B cell (primary cell): ENCODE results near the gene KRT24. TPM values are rescaled to one million over a fixed set of nuclear protein-coding genes. Genes with fewer than 3 reads are reported as not detected.

Experiments
- ATAC-seq: fragments of 200-7000 bp; cut with Tn5 transposase; one replicate; pipeline ENCODE4 v1.10.0; 2021; ENCODE audit warnings: low read depth, mild to moderate bottlenecking, moderate number of reproducible peaks, moderate library complexity
- CTCF ChIA-PET: fragments of 350-600 bp; sonication (Branson Sonifier 250); formaldehyde crosslinking; loops from one replicate; lab custom pipeline; 2021; ENCODE audit warnings: antibody characterized with exemption, inconsistent platforms; lab: Charles Lee
- POLR2A ChIA-PET: fragments of 350-600 bp; sonication (Branson Sonifier 250); formaldehyde crosslinking; loops from one replicate; lab custom pipeline; 2021; ENCODE audit warnings: antibody characterized with exemption; lab: Charles Lee
- DNase-seq: peaks from one replicate; pipeline ENCODE4 v3.0.0; 2013
- H2AFZ ChIP-seq: 2 replicates; pipeline ENCODE4 v1.6.1; 2012; ENCODE audit warnings: mild to moderate bottlenecking, low read depth, low read length; ENCODE audit not compliant: insufficient read depth, poor library complexity, severe bottlenecking
- H3K27ac ChIP-seq, 2 donors: 1 replicate in 1 of 2; 2 replicates in 1 of 2; pipeline ENCODE4 v1.5.1; 2012 to 2013; ENCODE audit warnings: low read length in 2 of 2, mild to moderate bottlenecking in 2 of 2, moderate library complexity in 1 of 2
- H3K27me3 ChIP-seq, 4 experiments: fragments of 200-600 bp in 1 of 4; sonication (generic) in 1 of 4; replicated peaks in 1 of 4; 1 replicate in 2 of 4; 2 replicates in 2 of 4; pipeline versions ENCODE4 v1.6.1 to v1.7.0; 2013 to 2016; ENCODE audit warnings: low read length in 3 of 4, mild to moderate bottlenecking in 2 of 4, mixed read lengths in 1 of 4, moderate library complexity in 1 of 4; ENCODE audit not compliant: insufficient read depth in 4 of 4, control insufficient read depth in 3 of 4; ENCODE audit errors: control extremely low read depth in 1 of 4
- H3K36me3 ChIP-seq, 2 experiments: replicated peaks in 1 of 2; 1 replicate in 1 of 2; 2 replicates in 1 of 2; pipeline versions ENCODE4 v1.6.1 to v1.7.1; 2013; ENCODE audit warnings: low read length in 1 of 2; ENCODE audit not compliant: insufficient read depth in 2 of 2, control insufficient read depth in 1 of 2; ENCODE audit errors: control extremely low read depth in 1 of 2, extremely low read depth in 1 of 2
- H3K4me1 ChIP-seq, 2 donors: fragments of 200-600 bp in 1 of 2; sonication (generic) in 1 of 2; 1 replicate in 1 of 2; 2 replicates in 1 of 2; pipeline versions ENCODE4 v1.5.1 to v1.6.1; 2013 to 2017; ENCODE audit warnings: low read length in 2 of 2; ENCODE audit not compliant: control insufficient read depth in 2 of 2, insufficient read depth in 2 of 2
- H3K4me2 ChIP-seq: replicated peaks from 2 replicates; pipeline ENCODE3; 2012; ENCODE audit warnings: mild to moderate bottlenecking, low read depth, low read length; ENCODE audit not compliant: poor library complexity, severe bottlenecking
- H3K4me3 ChIP-seq, 5 experiments: fragments of 200-600 bp in 1 of 5; sonication (generic) in 1 of 5; 1 replicate in 3 of 5; 2 replicates in 2 of 5; pipeline versions ENCODE4 v1.5.1 to v1.7.0; 2011 to 2016; ENCODE audit warnings: low read length in 4 of 5, mild to moderate bottlenecking in 4 of 5, low read depth in 2 of 5, control low read depth in 1 of 5, moderate library complexity in 1 of 5; ENCODE audit not compliant: insufficient read depth in 1 of 5; ENCODE audit errors: control extremely low read depth in 1 of 5, extremely low read depth in 1 of 5
- H3K79me2 ChIP-seq: fragments of 200-600 bp; sonication (generic); one replicate; pipeline ENCODE4 v1.6.0; 2016; ENCODE audit warnings: low read length; ENCODE audit not compliant: control insufficient read depth, insufficient read depth
- H3K9ac ChIP-seq: fragments of 200-600 bp; sonication (generic); 2 replicates; pipeline ENCODE4 v1.6.1; 2017; ENCODE audit warnings: mild to moderate bottlenecking, low read length, moderate library complexity
- H3K9me3 ChIP-seq, 3 donors: one replicate each; pipeline versions ENCODE4 v1.6.1 to v1.7.1; 2013; ENCODE audit warnings: low read length in 2 of 3; ENCODE audit not compliant: control insufficient read depth in 2 of 3, insufficient read depth in 1 of 3; ENCODE audit errors: control extremely low read depth in 1 of 3
- H4K20me1 ChIP-seq: 2 replicates; pipeline ENCODE4 v1.6.0; 2012; ENCODE audit warnings: mild to moderate bottlenecking, low read length; ENCODE audit not compliant: insufficient read depth, control insufficient read depth, poor library complexity, severe bottlenecking
- H3K27ac Mint-ChIP-seq: one replicate; pipeline ENCODE4 v1.8.0; 2021; ENCODE audit warnings: mixed read lengths
- H3K27me3 Mint-ChIP-seq: one replicate; pipeline ENCODE4 v1.8.0; 2021; ENCODE audit warnings: mixed read lengths
- H3K4me1 Mint-ChIP-seq: one replicate; pipeline ENCODE4 v1.8.0; 2021; ENCODE audit warnings: mixed read lengths
- H3K4me3 Mint-ChIP-seq: one replicate; pipeline ENCODE4 v1.8.0; 2021; ENCODE audit warnings: mixed read lengths
- H3K9me3 Mint-ChIP-seq: one replicate; pipeline ENCODE4 v1.8.0; 2022; ENCODE audit warnings: mixed read lengths; ENCODE audit not compliant: insufficient read depth
- CTCF ChIP-seq: fragments of 200-600 bp; IDR thresholded peaks from one replicate; pipeline ENCODE4 v1.8.0; 2022; ENCODE audit warnings: antibody characterized with exemption, mild to moderate bottlenecking
- EZH2 ChIP-seq: IDR thresholded peaks from 2 replicates; pipeline ENCODE4 v1.6.1; 2012; ENCODE audit warnings: borderline replicate concordance, low read depth, mild to moderate bottlenecking, moderate library complexity, low read length; ENCODE audit not compliant: insufficient read depth, poor library complexity, severe bottlenecking
- WGBS: methylation state at CpG from one replicate; pipeline ENCODE4 v1.1.5; 2013; ENCODE audit warnings: missing lambda C conversion rate; ENCODE audit not compliant: insufficient coverage; 5-methylcytosine and 5-hydroxymethylcytosine counted together
- intact Hi-C: fragments of 100-400 bp; cut with micrococcal nuclease; formaldehyde crosslinking; loops from one replicate; pipeline ENCODE4 v1.10.0; 2022
- polyA plus RNA-seq: library from polyadenylated mRNA; depleted of rRNA; stranded (reverse); fragments of >200 nt; gene quantifications from 2 replicates; pipeline ENCODE4 v1.2.3, GENCODE V29; 2012
- total RNA-seq, 2 donors: library from RNA; stranded (reverse); fragments of 120-200 nt in 1 of 2; gene quantifications; 1 replicate in 1 of 2; 2 replicates in 1 of 2; pipeline versions ENCODE4 v1.2.3 to v1.2.4, GENCODE V29; 2013 to 2022

KRT24 gene
- total and polyA plus RNA-seq, 2 donors (not counting 1 experiment from before 2014, with no cell fraction given) = not detected

- no peaks in the 10 kb centered on the region for H3K36me3 ChIP-seq
- WGBS = 44% methylated on average over 4 of the region's 4 CpGs
- H3K9ac ChIP-seq = no peak overlapping the region
- Mint-ChIP-seq H3K9me3 (peaks cover 4% of the 10 kb centered on the region), H3K4me1 (no peaks in the 10 kb centered on the region), H3K27me3 (peaks cover 36% of the 10 kb centered on the region), H3K4me3 (no peak overlapping the region), H3K27ac (no peak overlapping the region)
- POLR2A ChIA-PET = no interaction called here
- no peaks in the 10 kb centered on the region for H3K4me1 ChIP-seq
- no peak overlapping the region for H3K4me3 ChIP-seq
- H4K20me1 ChIP-seq = no peaks in the 10 kb centered on the region
- no peak overlapping the region for H3K27ac ChIP-seq
- CTCF ChIA-PET = no interaction called here
- no peak overlapping the region for H3K4me2 ChIP-seq
- no peak overlapping the region for H2AFZ ChIP-seq
- TF ChIP-seq CTCF = no peak
- no peak for TF ChIP-seq EZH2
- intact Hi-C loops = no loop called here
- DNase-seq (no peak), ATAC-seq (no peak)
- H3K79me2 ChIP-seq = no peaks in the 10 kb centered on the region
- peaks cover 0 to 7% (median 1%) of the 10 kb centered on the region in 3 donors for H3K9me3 ChIP-seq
- H3K27me3 ChIP-seq = peaks cover 0 to 20% (median 13%) of the 10 kb centered on the region in 4 experiments
Observed at GRCh38 chr17:40738553-40738952, 35.0 kb upstream of the KRT24 start.

GRCh38 chr17:40735016-40735415 is 31.5 kb upstream of the KRT24 start:
- Mint-ChIP-seq H3K4me1 (peaks cover 3% of the 10 kb centered on the region), H3K9me3 (no peaks in the 10 kb centered on the region), H3K27me3 (peaks cover 15% of the 10 kb centered on the region), H3K27ac (no peak overlapping the region), H3K4me3 (no peak overlapping the region)
- DNase-seq (no peak), ATAC-seq (no peak)
- no peaks in the 10 kb centered on the region for H3K79me2 ChIP-seq
- no peak overlapping the region for H3K4me3 ChIP-seq
- H3K27me3 ChIP-seq = peaks cover 0 to 6% (median 2%) of the 10 kb centered on the region in 4 experiments
- ChIA-PET POLR2A (no interaction called here), CTCF (no interaction called here)
- WGBS = no CpG with 5 or more reads among the region's 1 CpG
- no peak overlapping the region for H3K27ac ChIP-seq
- intact Hi-C loops = no loop called here
- no peak overlapping the region for H3K4me2 ChIP-seq
- H4K20me1 ChIP-seq = no peaks in the 10 kb centered on the region
- H3K4me1 ChIP-seq = no peaks in the 10 kb centered on the region
- TF ChIP-seq EZH2 (no peak), CTCF (no peak)
- H3K9ac ChIP-seq = no peak overlapping the region
- H3K9me3 ChIP-seq = peaks cover 0 to 3% (median 0%) of the 10 kb centered on the region in 3 donors
- H3K36me3 ChIP-seq = no peaks in the 10 kb centered on the region
- H2AFZ ChIP-seq = no peak overlapping the region
